Measurements from ENCODE around the gene PIGR. TPM values are rescaled to one million over a fixed set of nuclear protein-coding genes. Genes with fewer than 3 reads are reported as not detected.

The PIGR gene
- total RNA-seq, 1 experiment from 2014 or later = not detected

- Histone ChIP-seq H3K4me3 (ENCODE audit: low read depth, low read length, poor library complexity, severe bottlenecking) (no peak overlapping the region), H3K36me3 (ENCODE audit: insufficient read depth, low read length, poor library complexity, severe bottlenecking) (no peaks in the 10 kb centered on the region), H3K4me1 (ENCODE audit: insufficient read depth, low read length, poor library complexity, severe bottlenecking) (no peaks in the 10 kb centered on the region), H3K9me3 (ENCODE audit: low read depth, low read length, poor library complexity, severe bottlenecking) (no peaks in the 10 kb centered on the region), H3K27ac (ENCODE audit: low read depth, low read length, poor library complexity, severe bottlenecking) (no peak overlapping the region), H3K27me3 (replicated peaks; ENCODE audit: insufficient read depth, low read depth, low read length, poor library complexity) (peaks cover 20% of the 10 kb centered on the region)
- POLR2A ChIA-PET (ENCODE audit: low non-redundant PET) = no interaction called here
- TF ChIP-seq CTCF (conservative IDR thresholded peaks at IDR 0.05; ENCODE audit: low read depth, low read length) (no peak), EZH2 (IDR thresholded peaks at IDR 0.05; ENCODE audit: borderline replicate concordance, low read depth, low read length, poor library complexity, severe bottlenecking) (no peak)
- no TSS peak for BruUV-seq (replicated peaks)
- intact Hi-C loops (cut with micrococcal nuclease; ENCODE audit: unreplicated experiment) = loop anchor here (2.0 to 5.0 kb wide), 5 partner anchors 49 to 585 kb away; partner anchors contain the start of gene IL20
- no peak for DNase-seq (ENCODE audit: low spot score)
- CTCF ChIA-PET = no interaction called here
Observed at GRCh38 chr1:206913766-206914537, 32.3 kb downstream of the PIGR start.

- peak; percentile 80 for DNase-seq (ENCODE audit: low spot score)
- Histone ChIP-seq H3K4me3 (ENCODE audit: low read depth, low read length, poor library complexity, severe bottlenecking) (no peak overlapping the region), H3K36me3 (ENCODE audit: insufficient read depth, low read length, poor library complexity, severe bottlenecking) (no peaks in the 10 kb centered on the region), H3K27me3 (replicated peaks; ENCODE audit: insufficient read depth, low read depth, low read length, poor library complexity) (peaks cover 29% of the 10 kb centered on the region), H3K9me3 (ENCODE audit: low read depth, low read length, poor library complexity, severe bottlenecking) (no peaks in the 10 kb centered on the region), H3K4me1 (ENCODE audit: insufficient read depth, low read length, poor library complexity, severe bottlenecking) (no peaks in the 10 kb centered on the region), H3K27ac (ENCODE audit: low read depth, low read length, poor library complexity, severe bottlenecking) (no peak overlapping the region)
- ChIA-PET CTCF (interaction anchor here (0.6 to 1.5 kb wide), 14 partner anchors 10 to 433 kb away, joined by 3 to 16 read pairs (median 3); partner anchors contain the start of genes FCMR and IL20), POLR2A (ENCODE audit: low non-redundant PET) (interaction anchor here (0.6 kb wide), 1 partner anchor 1738 kb away, joined by 7 read pairs; no protein-coding TSS in a partner anchor)
- no TSS peak for BruUV-seq (replicated peaks)
- intact Hi-C loops (cut with micrococcal nuclease; ENCODE audit: unreplicated experiment) = loop anchor here (1.0 to 5.0 kb wide), 6 partner anchors 48 to 586 kb away; partner anchors contain the start of gene IL20
- peak; percentile 79 for TF ChIP-seq CTCF (conservative IDR thresholded peaks at IDR 0.05; ENCODE audit: low read depth, low read length)
- no peak for TF ChIP-seq EZH2 (IDR thresholded peaks at IDR 0.05; ENCODE audit: borderline replicate concordance, low read depth, low read length, poor library complexity, severe bottlenecking)
Observed at GRCh38 chr1:206912445-206913095, 33.7 kb downstream of the PIGR start.

- BruUV-seq (replicated peaks) = no TSS peak
- no peaks in the 10 kb centered on the region for H3K36me3 ChIP-seq (ENCODE audit: insufficient read depth, low read length, poor library complexity, severe bottlenecking)
- TF ChIP-seq EZH2 (IDR thresholded peaks at IDR 0.05; ENCODE audit: borderline replicate concordance, low read depth, low read length, poor library complexity, severe bottlenecking) = no peak
- TF ChIP-seq CTCF (conservative IDR thresholded peaks at IDR 0.05; ENCODE audit: low read depth, low read length) = peak; percentile 84
- intact Hi-C loops (cut with micrococcal nuclease; ENCODE audit: unreplicated experiment) = loop anchor here (5.0 kb wide), 2 partner anchors 184 to 419 kb away; no protein-coding TSS in a partner anchor
- H3K27me3 ChIP-seq (replicated peaks; ENCODE audit: insufficient read depth, low read depth, low read length, poor library complexity) = peaks cover 29% of the 10 kb centered on the region
- H3K9me3 ChIP-seq (ENCODE audit: low read depth, low read length, poor library complexity, severe bottlenecking) = no peaks in the 10 kb centered on the region
- H3K27ac ChIP-seq (ENCODE audit: low read depth, low read length, poor library complexity, severe bottlenecking) = no peak overlapping the region
- no peak overlapping the region for H3K4me3 ChIP-seq (ENCODE audit: low read depth, low read length, poor library complexity, severe bottlenecking)
- POLR2A ChIA-PET (ENCODE audit: low non-redundant PET) = no interaction called here
- CTCF ChIA-PET = no interaction called here
- no peaks in the 10 kb centered on the region for H3K4me1 ChIP-seq (ENCODE audit: insufficient read depth, low read length, poor library complexity, severe bottlenecking)
- peak; percentile 52 for DNase-seq (ENCODE audit: low spot score)
Observed at GRCh38 chr1:206911064-206911663, 35.1 kb downstream of the PIGR start.

All from A673 (cell line).